Neural cell (in vitro differentiated cells): ENCODE results near the gene BSN. TPM values are rescaled to one million over a fixed set of nuclear protein-coding genes. Genes with fewer than 3 reads are reported as not detected.
A peak's percentile ranks its signal among the peaks of the same experiment; 100 is the strongest.

ENCODE experiments used
- H2AFZ ChIP-seq: fragments of 200-600, 300-800 bp; sonication (generic), shearing (Covaris generic); 2 replicates; pipeline ENCODE4 v1.6.0; 2014; ENCODE audit warnings: low read depth, mild to moderate bottlenecking, antibody characterized with exemption, low read length, moderate library complexity
- H3F3A ChIP-seq: fragments of 200-600 bp; shearing (Covaris generic); 2 replicates; pipeline ENCODE4 v1.6.1; 2016; ENCODE audit warnings: mild to moderate bottlenecking, moderate library complexity, mixed read lengths, antibody characterized with exemption, low read length; ENCODE audit not compliant: insufficient read depth, poor library complexity, severe bottlenecking
- H3K27ac ChIP-seq: fragments of 200-600, 300-800 bp; sonication (generic), shearing (Covaris generic); 2 replicates; pipeline ENCODE4 v1.5.1; 2014; ENCODE audit warnings: mild to moderate bottlenecking, low read length, moderate library complexity
- H3K27me3 ChIP-seq: fragments of 300-800, 200-600 bp; sonication (generic), shearing (Covaris generic); 2 replicates; pipeline ENCODE4 v1.6.0; 2014; ENCODE audit warnings: mild to moderate bottlenecking, low read depth, low read length, moderate library complexity; ENCODE audit not compliant: insufficient read depth
- H3K36me3 ChIP-seq: fragments of 300-800, 200-600 bp; sonication (generic), shearing (Covaris generic); 2 replicates; pipeline ENCODE4 v1.5.1; 2014; ENCODE audit warnings: mild to moderate bottlenecking, antibody characterized with exemption, low read length, moderate library complexity; ENCODE audit not compliant: insufficient read depth
- H3K4me2 ChIP-seq: fragments of 300-800, 200-600 bp; sonication (generic), shearing (Covaris generic); 2 replicates; pipeline ENCODE4 v1.6.0; 2014; ENCODE audit warnings: mild to moderate bottlenecking, low read length
- H3K4me3 ChIP-seq: fragments of 300-800, 200-600 bp; sonication (generic), shearing (Covaris generic); 2 replicates; pipeline ENCODE4 v1.5.1; 2014; ENCODE audit warnings: mild to moderate bottlenecking, low read length, moderate library complexity
- H3K79me2 ChIP-seq: fragments of 200-600 bp; shearing (Covaris generic); replicated peaks from 2 replicates; pipeline ENCODE4 v1.6.0; 2014; ENCODE audit warnings: mild to moderate bottlenecking, low read length, moderate library complexity; ENCODE audit not compliant: insufficient read depth
- H3K9ac ChIP-seq: fragments of 300-800, 200-600 bp; sonication (generic), shearing (Covaris generic); 2 replicates; pipeline ENCODE4 v1.6.1; 2016; ENCODE audit warnings: mild to moderate bottlenecking, low read length, mixed read lengths
- H3K9me2 ChIP-seq: fragments of 200-600 bp; shearing (Covaris generic); 2 replicates; pipeline ENCODE4 v1.6.1; 2016; ENCODE audit warnings: mild to moderate bottlenecking, low read length, mixed read lengths; ENCODE audit not compliant: insufficient read depth
- H3K9me3 ChIP-seq: fragments of 200-600, 300-800 bp; sonication (generic), shearing (Covaris generic); 2 replicates; pipeline ENCODE4 v1.6.1; 2016; ENCODE audit warnings: mild to moderate bottlenecking, mixed run types, low read length, moderate library complexity, mixed read lengths
- H4K20me1 ChIP-seq: fragments of 200-600 bp; shearing (Covaris generic); 2 replicates; pipeline ENCODE4 v1.6.1; 2016; ENCODE audit warnings: mild to moderate bottlenecking, mixed run types; ENCODE audit not compliant: insufficient read depth
- CTCF ChIP-seq: fragments of 450-650 bp; IDR thresholded peaks from 2 replicates; pipeline ENCODE4 v1.5.1; 2014; ENCODE audit warnings: antibody characterized with exemption, mild to moderate bottlenecking, moderate library complexity; ENCODE audit not compliant: poor library complexity, severe bottlenecking
- EP300 ChIP-seq: fragments of 450-650 bp; conservative IDR thresholded peaks from 2 replicates; pipeline ENCODE4 v1.6.1; 2014; ENCODE audit warnings: antibody characterized with exemption, mild to moderate bottlenecking, moderate library complexity; ENCODE audit not compliant: poor library complexity, severe bottlenecking
- EZH2 ChIP-seq: fragments of 200-600, 300-800 bp; shearing (Covaris generic), sonication (generic); IDR thresholded peaks from 2 replicates; pipeline ENCODE4 v1.6.1; 2014; ENCODE audit warnings: antibody characterized with exemption, low read length, borderline replicate concordance, mild to moderate bottlenecking; ENCODE audit not compliant: insufficient read depth, poor library complexity, severe bottlenecking
- MXI1 ChIP-seq: fragments of 450-650 bp; conservative IDR thresholded peaks from 2 replicates; pipeline ENCODE4 v1.6.1; 2014; ENCODE audit warnings: antibody characterized with exemption, mild to moderate bottlenecking; ENCODE audit not compliant: poor library complexity, severe bottlenecking
- POLR2AphosphoS5 ChIP-seq: IDR thresholded peaks from 2 replicates; pipeline ENCODE4 v1.6.1; 2012
- RAD21 ChIP-seq: fragments of 450-650 bp; conservative IDR thresholded peaks from 2 replicates; pipeline ENCODE4 v1.6.1; 2014; ENCODE audit warnings: antibody characterized with exemption, mild to moderate bottlenecking, moderate library complexity
- REST ChIP-seq: IDR thresholded peaks from 2 replicates; pipeline ENCODE4 v1.6.1; 2012; ENCODE audit warnings: borderline replicate concordance
- SMC3 ChIP-seq: fragments of 450-650 bp; conservative IDR thresholded peaks from 2 replicates; pipeline ENCODE4 v1.6.1; 2014; ENCODE audit warnings: antibody characterized with exemption, mild to moderate bottlenecking, moderate library complexity; ENCODE audit not compliant: poor library complexity
- TAF1 ChIP-seq: IDR thresholded peaks from 2 replicates; pipeline ENCODE4 v1.6.1; 2012; ENCODE audit warnings: low read depth
- polyA plus RNA-seq: library from polyadenylated mRNA; depleted of rRNA; stranded (reverse); fragments of >200 nt; gene quantifications from 2 replicates; pipeline ENCODE4 v1.2.3, GENCODE V29; 2014

BSN gene
- polyA plus RNA-seq, 1 donor from 2014 or later: 2.0 TPM

- H3K27ac ChIP-seq: no peak overlapping the region
- H3K4me2 ChIP-seq: no peak overlapping the region
Observed at GRCh38 chr3:49533031-49533430, 21.2 kb upstream of the BSN start.

GRCh38 chr3:49533786-49534519, 20.3 kb upstream of the BSN start:
- no peak overlapping the region for H3K9ac ChIP-seq
- no peak overlapping the region for H3K4me2 ChIP-seq
- H3F3A ChIP-seq: no peaks in the 10 kb centered on the region
- no peaks in the 10 kb centered on the region for H3K9me3 ChIP-seq
- H3K36me3 ChIP-seq: peaks cover 7% of the 10 kb centered on the region
- no peak overlapping the region for H2AFZ ChIP-seq
- no peak overlapping the region for H3K4me3 ChIP-seq
- H3K79me2 ChIP-seq: no peaks in the 10 kb centered on the region
- peak overlapping the region; percentile 79 for H3K27ac ChIP-seq
- H4K20me1 ChIP-seq: no peaks in the 10 kb centered on the region
- H3K27me3 ChIP-seq: no peaks in the 10 kb centered on the region
- no peaks in the 10 kb centered on the region for H3K9me2 ChIP-seq
- no peak for TF ChIP-seq SMC3
- no peak for TF ChIP-seq EP300
- TF ChIP-seq MXI1: no peak
- TF ChIP-seq CTCF: no peak
- no peak for TF ChIP-seq TAF1

More at GRCh38 chr3:49533031-49533430, 21.2 kb upstream of the BSN start:
- no peaks in the 10 kb centered on the region for H3F3A ChIP-seq
- no peaks in the 10 kb centered on the region for H3K9me2 ChIP-seq
- H3K9me3 ChIP-seq: no peaks in the 10 kb centered on the region
- H2AFZ ChIP-seq: no peak overlapping the region
- no peak for TF ChIP-seq RAD21
- TF ChIP-seq EZH2: no peak
- no peak for TF ChIP-seq EP300
- no peak for TF ChIP-seq REST
- no peak for TF ChIP-seq MXI1
- TF ChIP-seq POLR2AphosphoS5: no peak
- TF ChIP-seq SMC3: no peak
- TF ChIP-seq TAF1: no peak
- TF ChIP-seq CTCF: no peak
- no peak overlapping the region for H3K9ac ChIP-seq
- H3K4me3 ChIP-seq: no peak overlapping the region
- peaks cover 7% of the 10 kb centered on the region for H3K36me3 ChIP-seq
- no peaks in the 10 kb centered on the region for H4K20me1 ChIP-seq
- no peaks in the 10 kb centered on the region for H3K79me2 ChIP-seq
- no peaks in the 10 kb centered on the region for H3K27me3 ChIP-seq
